ENCODE data around the gene PXK.
A peak's percentile ranks its signal among the peaks of the same experiment; 100 is the strongest.
"Not testable (repeated sequence)": the region's sequence is repeated elsewhere in the genome, so short reads cannot be mapped to it uniquely, and the experiment has no call there.

PXK gene

DNA sequence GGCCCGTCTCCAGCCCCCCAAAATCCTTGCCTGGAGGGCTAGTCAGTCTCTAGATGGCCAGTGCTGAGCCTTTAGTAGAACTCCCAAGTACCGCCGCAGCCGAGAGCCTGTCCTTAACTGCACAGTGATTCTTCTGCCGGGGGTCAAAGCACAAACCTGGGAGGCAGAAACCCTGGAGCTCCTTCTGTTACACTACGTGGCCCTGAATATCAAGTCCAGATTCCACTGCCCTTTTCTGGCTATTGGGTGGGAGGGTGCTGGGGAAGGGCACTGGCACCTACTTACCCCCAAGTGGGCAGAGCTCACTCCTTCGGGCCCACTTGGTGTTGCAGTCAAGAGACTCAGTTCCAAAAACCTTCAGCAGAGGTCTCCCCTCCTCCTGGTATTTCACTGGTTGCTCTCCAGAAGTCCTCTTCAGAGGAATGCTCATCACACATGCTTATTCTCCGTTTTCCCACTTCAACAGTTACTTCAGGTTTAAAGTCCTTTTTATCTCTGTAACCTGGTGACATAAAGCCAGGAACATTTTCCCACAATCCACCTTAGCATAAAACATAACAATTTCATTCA is 90.1 kb downstream of the PXK start:
- DNase-seq: no peak

DNA sequence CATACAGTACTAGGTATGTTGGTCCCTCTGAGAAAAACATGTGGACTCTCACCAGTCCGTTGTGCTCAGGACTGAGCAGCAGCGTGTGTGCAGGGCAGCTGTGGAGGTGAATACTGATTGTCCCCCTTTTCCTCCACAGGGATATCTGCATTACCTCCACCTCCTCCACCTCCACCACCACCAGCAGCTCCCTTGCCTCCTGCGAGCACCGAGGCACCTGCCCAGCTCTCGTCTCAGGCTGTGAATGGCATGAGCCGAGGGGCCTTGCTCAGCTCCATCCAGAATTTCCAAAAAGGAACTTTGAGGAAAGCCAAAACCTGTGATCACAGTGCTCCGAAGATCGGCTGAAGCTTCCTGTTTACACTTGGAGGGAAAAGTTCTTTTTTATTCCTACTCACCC is 91.9 kb downstream of the PXK start:
- no peak for DNase-seq

DNA sequence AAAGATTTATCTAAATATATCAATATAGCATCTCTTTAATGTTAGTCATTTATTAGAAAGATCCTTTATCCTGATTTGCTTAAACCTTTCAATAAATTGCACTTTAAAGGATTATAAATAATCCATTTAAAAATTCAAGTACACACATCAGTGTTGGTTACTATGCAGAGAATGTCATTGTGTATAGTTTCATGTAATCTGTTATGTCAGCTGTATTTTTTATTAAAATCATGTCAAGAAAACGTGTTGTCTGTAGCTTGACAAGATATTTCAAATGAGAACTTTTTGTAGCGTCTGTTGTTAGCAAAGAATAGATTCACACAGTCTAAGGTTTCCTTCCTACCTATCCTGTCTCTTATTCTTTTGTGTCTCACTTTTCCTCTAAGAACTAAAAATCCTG is 93.1 kb downstream of the PXK start:
- DNase-seq: no peak

DNA sequence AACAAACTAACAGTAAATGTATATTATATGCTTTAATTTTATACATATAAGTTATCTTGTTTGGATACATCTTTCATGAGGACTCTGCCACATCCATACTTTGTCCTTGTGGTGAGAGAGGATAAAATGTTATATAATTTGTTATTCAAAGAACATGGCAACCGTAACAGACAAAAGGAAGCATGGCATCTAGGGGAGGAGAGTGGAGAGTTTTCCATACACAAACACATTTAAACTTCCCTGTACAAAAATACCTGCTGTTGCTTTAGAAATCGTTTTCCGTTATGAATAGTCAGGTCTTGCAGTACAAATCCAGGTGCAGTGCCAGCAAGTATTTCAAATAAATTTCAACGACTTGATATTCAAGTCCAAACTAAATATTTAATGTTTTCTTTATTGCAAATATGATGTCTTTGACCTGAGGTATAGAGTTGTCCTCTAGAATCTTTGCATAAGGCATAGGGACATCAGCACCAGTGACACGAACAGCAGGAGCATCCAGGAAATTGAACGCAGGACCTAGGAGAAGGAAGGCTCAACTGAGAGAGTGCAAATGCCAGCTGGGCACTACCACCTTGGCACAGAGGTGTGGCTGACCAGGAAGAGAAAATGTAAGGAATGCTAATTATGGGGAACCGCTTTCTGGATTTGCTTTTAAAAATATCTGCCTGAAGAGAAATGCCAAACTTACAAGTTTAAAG is 95.1 kb downstream of the PXK start:
- DNase-seq: no peak

DNA sequence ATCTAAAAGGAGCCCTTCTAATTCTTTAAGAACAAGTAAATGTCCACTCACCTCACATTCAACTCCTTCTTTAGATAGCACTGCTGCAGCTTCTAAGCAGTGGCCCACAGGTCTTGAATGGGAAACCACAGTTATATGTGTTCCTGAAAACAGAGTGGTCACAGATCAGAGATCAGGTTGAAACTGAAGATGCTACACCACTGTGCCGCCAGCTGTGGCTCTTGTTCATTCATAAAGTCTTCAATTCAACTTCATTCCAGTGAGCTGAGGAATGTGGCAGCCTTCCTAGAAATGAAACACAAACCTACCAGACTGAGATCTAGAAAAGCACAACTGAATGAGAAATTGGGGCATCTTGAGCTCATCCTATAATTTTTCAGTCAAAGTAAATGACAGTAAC is 97.0 kb downstream of the PXK start:
- DNase-seq: no peak

DNA sequence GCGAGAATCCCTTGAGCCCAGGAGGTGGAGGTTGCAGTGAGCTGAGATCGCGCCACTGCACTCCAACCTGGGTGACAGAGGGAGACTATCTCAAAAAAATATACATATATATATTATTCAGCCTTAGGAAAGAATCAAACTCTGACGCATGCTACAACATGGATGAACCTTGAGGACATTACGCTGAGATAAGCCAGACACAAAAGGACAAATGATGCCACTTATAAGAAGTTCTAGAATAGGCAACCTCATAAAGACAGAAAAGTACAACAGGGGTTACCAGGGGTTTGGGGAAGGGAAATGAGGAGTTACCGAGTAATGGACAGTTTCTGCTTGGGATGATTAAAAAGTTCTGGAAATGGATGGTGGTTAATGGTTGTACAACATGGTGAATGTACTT is 100.2 kb downstream of the PXK start:
- DNase-seq: no peak

DNA sequence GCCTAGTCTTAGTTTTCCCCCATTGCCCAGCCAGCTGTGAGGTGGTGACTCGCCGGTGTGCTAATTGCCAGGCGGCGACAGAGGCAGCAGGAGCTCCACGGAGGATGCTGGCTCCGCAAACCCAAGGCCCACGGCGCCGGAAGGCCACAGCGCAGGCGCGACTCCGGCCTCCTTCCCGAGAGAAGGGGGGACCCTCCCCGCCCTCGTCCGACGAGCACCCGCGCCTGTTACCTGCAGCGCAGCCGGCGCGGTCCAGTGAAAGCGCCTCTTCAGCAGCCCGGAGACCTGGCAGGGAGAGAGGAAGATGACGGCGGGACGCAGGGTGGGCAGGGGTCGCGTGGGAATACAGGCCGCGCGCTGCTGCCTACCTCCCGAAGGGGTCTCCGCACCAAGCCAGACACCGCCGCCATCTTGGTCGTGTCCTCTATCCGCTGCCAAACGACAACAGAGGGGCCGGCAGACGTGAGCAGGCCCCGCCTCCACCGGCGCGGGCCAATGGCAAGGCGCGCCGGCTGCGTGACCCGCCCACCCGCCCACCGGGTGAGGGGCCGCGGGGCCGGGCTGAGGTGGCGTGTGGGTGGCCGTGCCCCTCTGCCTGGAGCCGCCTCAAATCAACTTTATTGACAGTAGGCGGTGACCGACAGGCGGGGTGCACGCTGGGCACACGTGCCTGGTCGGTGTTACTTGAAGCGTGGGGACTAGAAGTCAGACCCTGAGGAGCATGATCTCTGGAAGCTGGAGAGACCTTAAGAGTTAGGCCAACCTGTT is 100.9 kb downstream of the PXK start, which contains the start of gene PDHB:
Gene PDHB (minus strand): TSS at position 433 of the 768 bp plus-strand sequence. CDS start 23 bp downstream, at position 410.
- peak; percentile 88 for DNase-seq

DNA sequence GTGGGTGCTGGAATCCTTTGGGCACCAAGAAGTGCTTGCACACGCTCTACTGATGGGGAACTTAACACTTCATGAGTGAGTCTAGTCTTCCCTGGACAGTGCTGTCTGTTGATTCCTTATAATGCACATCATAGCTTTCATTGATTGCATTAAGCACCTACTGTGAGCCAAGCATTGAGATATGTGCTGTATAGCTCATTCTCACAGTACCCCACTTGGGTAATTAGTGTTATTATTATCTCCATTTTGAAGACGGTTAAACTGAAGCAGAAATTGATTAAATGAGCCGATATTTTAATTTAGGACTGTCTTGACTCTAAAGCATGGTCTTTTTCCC is 101.4 kb downstream of the PXK start:
- DNase-seq: no peak

DNA sequence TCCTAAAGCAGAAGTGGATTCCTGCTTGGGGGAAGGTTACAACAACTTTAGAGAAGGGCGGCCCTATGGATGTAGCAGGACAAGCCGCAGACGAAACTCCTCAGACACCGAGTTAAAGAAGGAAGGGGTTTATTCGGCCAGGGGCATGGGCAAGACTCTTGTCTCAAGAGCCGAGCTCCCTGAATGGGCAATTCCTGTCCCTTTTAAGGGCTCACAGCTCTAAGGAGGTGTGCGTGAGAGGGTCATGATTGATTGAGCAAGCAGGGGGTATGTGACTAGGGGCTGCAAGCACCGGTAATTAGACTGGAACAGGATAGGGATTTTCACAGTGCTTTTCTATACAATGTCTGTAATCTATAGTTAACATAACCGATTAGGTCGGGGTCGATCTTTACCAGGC is 101.8 kb downstream of the PXK start:
- DNase-seq: no peak

DNA sequence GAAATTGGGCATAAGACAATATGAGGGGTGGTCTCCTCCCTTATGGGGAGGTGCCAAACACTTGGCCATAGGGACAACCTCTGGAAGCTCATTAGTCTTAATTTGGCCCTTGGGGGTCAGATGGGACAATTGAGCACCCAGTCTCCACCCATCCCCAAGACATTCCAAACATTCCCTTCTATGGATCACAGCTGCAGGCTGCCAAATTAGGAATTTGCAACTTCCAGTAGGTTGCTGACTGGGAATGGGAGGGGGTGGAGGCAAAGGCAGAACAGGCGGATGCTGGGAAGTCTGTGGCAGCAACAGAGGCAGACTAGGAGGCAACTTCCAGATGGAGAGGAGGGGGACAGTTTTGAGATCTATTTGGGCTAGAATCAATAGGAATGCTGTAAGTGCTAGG is 102.3 kb downstream of the PXK start:
- no peak for DNase-seq

DNA sequence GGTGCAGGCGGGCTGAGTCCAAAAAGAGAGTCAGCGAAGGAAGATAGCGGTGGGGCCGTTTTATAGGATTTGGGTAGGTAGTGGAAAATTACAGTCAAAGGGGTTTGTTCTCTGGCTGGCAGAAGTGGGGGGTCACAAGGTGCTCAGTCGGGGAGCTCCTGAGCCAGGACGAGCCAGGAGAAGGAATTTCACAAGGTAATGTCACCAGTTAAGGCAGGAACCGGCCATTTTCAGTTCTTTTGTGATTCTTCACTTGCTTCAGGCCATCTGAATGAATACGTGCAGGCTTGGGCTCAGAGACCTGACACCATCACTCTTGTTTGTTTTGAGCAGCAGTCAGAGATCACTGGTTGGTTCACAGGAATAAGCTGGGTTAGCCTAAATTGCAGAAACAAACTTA is 104.6 kb downstream of the PXK start:
- DNase-seq: not testable (repeated sequence)

DNA sequence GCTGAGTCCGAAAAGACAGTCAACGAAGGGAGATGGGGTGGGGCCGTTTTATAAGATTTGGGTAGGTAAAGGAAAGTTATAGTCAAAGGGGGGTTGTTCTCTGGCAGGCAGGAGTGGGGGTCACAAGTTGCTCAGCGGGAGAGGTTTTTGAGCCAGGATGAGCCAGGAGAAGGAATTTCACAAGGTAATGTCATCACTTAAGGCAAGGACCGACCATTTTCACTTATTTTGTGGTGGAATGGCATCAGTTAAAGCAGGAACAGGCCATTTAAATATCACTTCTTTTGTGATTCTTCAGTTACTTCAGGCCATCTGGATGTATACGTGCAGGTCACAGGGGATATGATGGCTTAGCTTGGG is 108.3 kb downstream of the PXK start:
- DNase-seq: not testable (repeated sequence)

DNA sequence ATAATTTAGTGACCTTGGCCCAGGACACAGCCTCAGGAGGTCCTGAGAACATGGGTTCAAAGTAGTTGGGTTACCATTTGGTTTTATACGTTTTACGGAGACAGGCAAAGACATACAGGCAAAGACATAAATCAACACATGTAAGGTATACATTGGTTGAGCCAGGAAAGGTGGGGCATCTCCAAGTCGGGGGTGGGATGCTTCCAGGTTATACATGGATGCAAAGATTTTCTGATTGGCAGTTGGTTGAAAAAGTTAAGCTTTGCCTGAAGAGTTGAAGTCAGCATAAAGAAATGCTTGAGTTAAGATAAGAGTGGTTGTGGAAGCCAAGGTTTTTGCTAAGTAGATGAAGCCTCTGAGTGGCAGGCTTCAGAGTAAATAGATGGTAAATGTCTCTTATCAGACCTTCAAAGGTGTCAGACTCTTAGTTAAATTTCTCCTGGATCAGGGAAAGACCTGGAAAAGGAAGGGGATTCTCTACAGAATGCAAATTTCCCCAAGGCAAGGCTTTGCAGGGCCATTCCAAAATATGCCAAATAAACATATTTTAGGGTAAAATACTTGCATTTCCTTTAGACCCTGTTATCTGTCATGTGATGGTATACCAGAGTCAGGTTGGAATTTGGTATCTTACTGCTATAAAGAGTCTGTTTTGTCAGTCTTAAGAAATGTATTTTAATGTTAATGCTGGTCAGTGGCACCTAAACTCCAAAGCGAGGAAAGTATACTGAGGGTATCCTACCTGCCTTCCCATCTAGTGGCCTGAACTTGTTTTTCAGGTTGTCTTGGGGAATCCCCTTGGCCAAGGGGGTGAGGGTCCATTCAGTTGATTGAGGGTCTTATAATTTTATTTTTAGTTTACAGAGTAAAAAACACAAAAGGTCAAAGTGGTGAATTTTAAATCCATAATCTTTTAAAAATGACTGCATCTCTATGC is 109.1 kb downstream of the PXK start:
- no peak for DNase-seq

DNA sequence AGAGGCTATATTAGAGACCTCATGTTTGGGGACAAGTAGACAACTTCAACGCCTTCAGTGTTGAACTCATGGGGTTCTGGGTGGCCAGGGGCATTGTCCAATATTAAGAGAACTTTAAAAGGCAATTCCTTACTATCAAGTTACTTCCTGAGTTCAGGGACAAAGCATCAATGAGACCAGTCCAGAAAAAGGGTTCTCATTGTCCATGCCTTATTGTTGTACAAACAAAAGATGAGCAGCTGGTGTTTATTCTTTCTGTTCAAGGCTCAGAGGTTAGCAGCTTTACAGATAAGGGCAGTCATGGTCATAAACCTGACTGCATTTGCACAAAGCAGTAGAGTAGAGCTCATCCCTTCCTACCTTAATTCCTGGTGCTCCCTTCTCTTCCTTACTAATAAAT is 119.5 kb downstream of the PXK start:
- DNase-seq: no peak

DNA sequence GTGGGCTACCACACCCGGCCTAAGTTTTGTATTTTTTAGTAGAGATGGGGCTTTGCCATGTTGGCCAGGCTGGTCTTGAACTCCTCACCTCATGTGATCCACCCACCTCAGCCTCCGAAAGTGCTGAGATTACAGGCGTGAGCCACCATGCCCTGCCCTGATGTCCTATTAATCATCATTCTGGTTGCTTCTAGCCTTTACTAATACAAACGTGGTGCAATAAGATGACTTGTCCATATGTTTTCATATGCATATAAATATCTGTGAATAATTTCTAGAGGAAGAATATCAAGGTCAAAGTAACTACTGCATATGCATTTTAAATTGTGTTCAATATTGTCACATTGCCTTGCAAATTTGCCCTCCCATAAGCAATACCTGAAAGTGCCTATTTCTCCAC is 126.5 kb downstream of the PXK start:
- no peak for DNase-seq

DNA sequence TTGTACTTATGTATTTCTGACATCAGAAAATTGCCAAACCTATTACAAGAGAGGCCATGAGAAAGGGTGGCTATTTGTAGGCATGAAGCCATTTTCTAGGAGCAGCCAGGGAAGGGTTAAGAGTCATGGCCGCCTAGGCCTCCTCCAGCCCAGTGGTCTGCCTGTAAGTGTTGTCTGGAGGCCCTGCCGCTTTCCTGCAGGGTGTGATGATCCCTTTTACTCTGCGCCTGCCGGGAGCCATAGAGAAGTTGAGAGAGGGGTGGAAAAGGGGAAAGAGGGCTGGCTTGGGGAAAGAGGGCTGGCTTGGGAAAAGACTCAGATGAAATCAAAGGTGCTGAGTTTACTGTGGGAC is 130.1 kb downstream of the PXK start:
- DNase-seq: no peak

DNA sequence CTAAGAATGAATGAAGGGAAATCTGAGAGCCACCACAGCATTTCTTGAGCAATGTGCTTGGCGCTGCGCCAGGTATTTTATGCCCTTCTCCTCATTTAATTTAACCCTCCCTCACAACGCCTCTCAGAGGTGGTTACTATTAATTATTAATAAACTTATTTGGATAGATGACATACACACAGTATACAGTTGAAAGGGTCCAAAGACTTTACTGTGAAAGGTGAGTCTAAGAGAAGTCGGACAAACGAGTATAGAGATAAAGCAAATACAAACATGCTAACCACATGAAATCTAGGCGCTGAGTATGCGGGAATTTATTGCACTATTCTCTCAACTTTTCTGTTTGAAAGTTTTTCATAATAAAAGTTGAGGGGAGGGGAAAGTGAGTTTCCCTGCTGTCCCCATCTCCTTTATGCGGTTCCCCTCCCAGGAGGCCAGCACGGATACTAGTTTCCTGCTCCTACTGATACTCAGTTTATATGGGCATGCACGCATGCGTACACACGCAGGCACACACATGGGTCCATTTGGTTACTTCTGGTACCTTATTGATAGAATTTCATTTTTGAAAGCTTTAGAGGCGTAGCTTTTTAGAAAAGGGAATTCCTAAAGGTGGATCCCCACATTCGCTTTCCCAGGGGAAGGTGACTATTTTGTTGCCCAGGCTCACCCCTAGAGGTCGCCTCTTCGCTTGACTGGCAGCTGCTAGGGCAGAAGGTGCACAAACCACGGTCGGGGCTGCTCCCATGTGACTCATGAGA is 130.7 kb downstream of the PXK start:
- peak; percentile 70 for DNase-seq

DNA sequence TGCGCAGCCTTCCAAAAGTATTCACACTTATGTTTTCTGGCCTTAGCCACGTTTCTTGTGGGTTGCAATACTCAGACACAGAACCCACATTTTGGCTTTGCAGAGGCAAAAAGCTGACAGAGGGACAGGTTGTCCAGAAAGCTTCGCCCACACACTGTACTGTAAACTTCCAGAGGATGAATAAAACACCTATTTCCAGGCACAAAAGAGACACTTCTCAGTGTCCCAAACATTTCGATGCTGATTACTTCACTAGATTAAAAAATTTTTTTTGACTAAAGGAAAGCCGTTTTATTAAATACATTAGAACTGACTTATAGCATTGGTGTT is 131.2 kb downstream of the PXK start:
- no peak for DNase-seq

DNA sequence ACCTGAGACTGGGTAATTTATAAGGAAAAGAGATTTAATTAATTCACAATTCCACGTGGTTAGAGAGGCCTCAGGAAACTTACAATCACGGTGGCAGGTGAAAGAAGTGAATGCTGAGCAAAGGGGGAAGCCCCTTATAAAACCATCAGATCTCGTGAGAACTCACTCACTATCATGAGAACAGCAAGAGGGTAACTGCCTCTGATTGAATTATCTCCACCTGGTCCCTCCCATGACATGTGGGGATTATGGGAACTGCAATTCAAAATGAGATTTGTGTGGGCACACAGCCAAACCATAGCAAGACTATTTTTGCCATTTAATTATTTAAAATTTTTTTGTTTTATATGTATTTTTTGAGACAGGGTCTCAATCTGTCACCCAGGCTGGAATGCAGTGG is 132.2 kb downstream of the PXK start:
- DNase-seq: no peak

DNA sequence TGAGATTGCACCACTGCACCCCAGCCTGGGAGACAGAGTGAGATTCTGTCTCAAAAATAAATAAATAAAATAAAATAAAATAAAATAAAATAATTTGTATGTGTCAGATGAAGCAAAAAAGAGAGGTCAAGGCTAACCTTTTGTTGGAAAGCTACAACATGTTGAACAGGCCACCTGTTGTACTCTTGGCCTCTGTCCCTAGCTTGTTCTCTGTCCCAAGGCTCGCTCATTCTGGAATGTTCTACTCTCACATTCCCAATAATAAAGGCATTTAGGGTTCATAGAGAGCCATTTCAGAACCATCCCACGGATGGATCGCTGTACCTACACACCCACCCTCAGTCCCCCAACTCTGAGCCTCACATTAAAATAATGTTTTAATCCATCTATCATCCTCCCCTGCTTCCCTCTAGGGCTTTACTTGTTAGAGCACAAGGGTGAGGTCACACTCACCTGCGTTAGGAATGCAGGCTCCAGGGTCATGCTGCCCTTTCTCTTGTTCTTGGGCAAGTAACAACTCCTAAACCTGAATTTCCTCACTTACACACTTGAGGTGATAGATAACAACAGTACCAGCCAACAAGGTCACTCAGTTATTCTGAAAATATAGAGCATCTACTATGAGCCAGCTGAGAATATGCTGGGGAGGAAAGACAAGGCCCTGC is 134.3 kb downstream of the PXK start:
- no peak for DNase-seq

DNA sequence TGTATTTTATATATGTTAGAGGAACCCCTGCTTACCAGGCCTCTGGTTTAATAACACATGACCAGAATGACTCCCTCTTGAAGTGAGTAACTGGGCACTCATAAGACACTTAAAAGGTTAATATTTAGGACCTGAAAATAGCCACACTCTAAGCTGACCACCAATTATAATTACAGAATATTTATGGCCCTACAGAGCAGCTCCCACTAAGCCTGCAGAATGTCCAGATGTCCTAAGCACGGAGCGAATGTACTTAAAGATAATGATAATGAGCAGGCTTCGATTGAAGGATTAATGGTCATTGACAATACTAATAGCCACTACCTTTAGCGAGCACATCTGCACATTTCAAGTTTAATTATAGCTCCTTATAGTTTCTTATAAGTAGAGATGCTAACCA is 136.4 kb downstream of the PXK start:
- no peak for DNase-seq

DNA sequence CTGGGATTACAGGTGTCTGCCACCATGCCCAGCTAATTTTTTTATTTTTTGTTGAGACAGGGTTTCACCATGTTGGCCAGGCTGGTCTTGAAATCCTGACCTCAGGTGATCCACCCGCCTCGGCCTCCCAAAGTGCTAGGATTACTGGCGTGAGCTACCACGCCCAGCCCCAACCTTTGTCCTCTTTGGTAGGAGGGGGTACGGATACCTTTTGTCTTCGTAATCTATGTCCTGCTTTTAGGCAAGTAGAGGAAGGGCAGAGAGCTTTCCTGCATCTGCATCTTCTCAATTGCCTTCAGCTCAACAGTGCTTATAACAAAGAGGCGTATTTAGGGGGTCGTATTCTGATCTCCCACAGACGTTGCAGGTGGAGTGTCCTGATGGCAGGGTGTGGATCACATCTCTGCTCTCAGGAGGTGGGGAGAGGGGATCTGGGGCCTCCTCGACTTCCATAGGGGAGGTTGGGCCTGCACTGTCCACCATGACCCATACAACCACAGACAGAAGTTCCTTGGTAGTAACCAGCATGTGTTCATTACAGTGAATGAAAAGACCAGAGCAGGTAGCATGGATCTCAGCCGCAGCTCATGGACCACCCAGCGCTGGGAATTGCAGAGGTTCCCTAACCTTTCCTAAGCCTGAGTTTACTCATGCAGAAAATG is 137.8 kb downstream of the PXK start:
- DNase-seq: no peak
